ENCODE measurements around the gene CLPSL2.

GRCh38 chr6:35751594-35751993, 24.8 kb upstream of the CLPSL2 start:
- TF ChIP-seq, protein P1, sequence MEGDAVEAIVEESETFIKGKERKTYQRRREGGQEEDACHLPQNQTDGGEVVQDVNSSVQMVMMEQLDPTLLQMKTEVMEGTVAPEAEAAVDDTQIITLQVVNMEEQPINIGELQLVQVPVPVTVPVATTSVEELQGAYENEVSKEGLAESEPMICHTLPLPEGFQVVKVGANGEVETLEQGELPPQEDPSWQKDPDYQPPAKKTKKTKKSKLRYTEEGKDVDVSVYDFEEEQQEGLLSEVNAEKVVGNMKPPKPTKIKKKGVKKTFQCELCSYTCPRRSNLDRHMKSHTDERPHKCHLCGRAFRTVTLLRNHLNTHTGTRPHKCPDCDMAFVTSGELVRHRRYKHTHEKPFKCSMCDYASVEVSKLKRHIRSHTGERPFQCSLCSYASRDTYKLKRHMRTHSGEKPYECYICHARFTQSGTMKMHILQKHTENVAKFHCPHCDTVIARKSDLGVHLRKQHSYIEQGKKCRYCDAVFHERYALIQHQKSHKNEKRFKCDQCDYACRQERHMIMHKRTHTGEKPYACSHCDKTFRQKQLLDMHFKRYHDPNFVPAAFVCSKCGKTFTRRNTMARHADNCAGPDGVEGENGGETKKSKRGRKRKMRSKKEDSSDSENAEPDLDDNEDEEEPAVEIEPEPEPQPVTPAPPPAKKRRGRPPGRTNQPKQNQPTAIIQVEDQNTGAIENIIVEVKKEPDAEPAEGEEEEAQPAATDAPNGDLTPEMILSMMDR (conservative IDR thresholded peaks at IDR 0.05 in 1 of 2, IDR thresholded peaks at IDR 0.05 in 1 of 2; ENCODE audit: extremely low read depth in 1 of 2, insufficient read depth in 1 of 2, low read depth in 1 of 2, low read length in 2 of 2) = no peak
- no peak for TF ChIP-seq EZH2 (IDR thresholded peaks at IDR 0.05; ENCODE audit: borderline replicate concordance, low read length)

Measured in mammary epithelial cell (primary cell).